ENCODE data around the gene SETSIP.

- TF ChIP-seq CTCF (conservative IDR thresholded peaks at IDR 0.05 in 1 of 2, IDR thresholded peaks at IDR 0.05 in 1 of 2; ENCODE audit: low read depth in 1 of 2, low read length in 2 of 2), result no peak
- TF ChIP-seq EZH2 (IDR thresholded peaks at IDR 0.05; ENCODE audit: low read length, missing control alignments), result no peak
These were observed 21.1 kb upstream of the SETSIP start for GRCh38 chr1:92096317-92096716.
